Thyroid gland (tissue), 4 donors: ENCODE data around the gene TES. TPM values are rescaled to one million over a fixed set of nuclear protein-coding genes. Genes with fewer than 3 reads are reported as not detected.
A peak's percentile ranks its signal among the peaks of the same experiment; 100 is the strongest.

Experiments used
- DNase-seq, 2 donors: peaks; one replicate each; pipeline ENCODE4 v3.0.0-alpha.2; 2019
- H3K27ac ChIP-seq, 3 donors: fragments of 200-600 bp; sonication (generic); 1 replicate in 2 of 3; 2 replicates in 1 of 3; pipeline ENCODE4 v1.5.1; 2016 to 2019; ENCODE audit warnings: mild to moderate bottlenecking in 1 of 3, moderate library complexity in 1 of 3
- H3K27me3 ChIP-seq: fragments of 200-600 bp; sonication (generic); one replicate; pipeline ENCODE4 v1.5.1; 2019
- H3K36me3 ChIP-seq, 2 donors: fragments of 200-600 bp; sonication (generic); one replicate each; pipeline ENCODE4 v1.5.1; 2016 to 2019
- H3K4me1 ChIP-seq, 2 donors: fragments of 200-600 bp; sonication (generic); one replicate each; pipeline ENCODE4 v1.5.1; 2017 to 2019
- H3K4me3 ChIP-seq, 3 donors: fragments of 200-600 bp; sonication (generic); replicated peaks in 1 of 3; 1 replicate in 2 of 3; 2 replicates in 1 of 3; pipeline ENCODE4 v1.5.1; 2016; ENCODE audit warnings: mild to moderate bottlenecking in 1 of 3
- H3K9me3 ChIP-seq: fragments of 200-600 bp; sonication (generic); one replicate; pipeline ENCODE4 v1.5.1; 2017
- CTCF ChIP-seq, 6 experiments: fragments of 200-600 bp in 3 of 6; fragments of 450-650 bp in 3 of 6; sonication (generic) in 3 of 6; IDR thresholded peaks; one replicate each; pipeline ENCODE4 v1.5.1; 2016 to 2019; ENCODE audit warnings: antibody characterized with exemption in 6 of 6, mild to moderate bottlenecking in 2 of 6, inconsistent platforms in 1 of 6, moderate library complexity in 1 of 6
- POLR2A ChIP-seq, 2 donors: fragments of 450-650 bp; IDR thresholded peaks; one replicate each; pipeline ENCODE4 v1.6.1; 2017; ENCODE audit warnings: antibody characterized with exemption in 2 of 2, mild to moderate bottlenecking in 2 of 2, moderate library complexity in 1 of 2
- WGBS, 2 donors: methylation state at CpG; one replicate each; pipeline ENCODE4 v1.1.5; 2017; 5-methylcytosine and 5-hydroxymethylcytosine counted together
- intact Hi-C: fragments of 100-400 bp; cut with DNase I; formaldehyde crosslinking; loops from one replicate; pipeline ENCODE4 v1.15.1; 2023
- total RNA-seq, 4 donors: library from RNA; depleted of rRNA; stranded (reverse); fragments of >200 nt; gene quantifications; one replicate each; pipeline ENCODE4 v1.2.3, GENCODE V29; 2016

TES gene
- total RNA-seq, result 100 to 1,000 TPM; 148 to 177 (median 158) TPM

GRCh38 chr7:116210345-116211005 lies at the start of gene TES:
Gene TES, plus strand, starts transcription at chr7:116210539. Its CDS starts 169 bp downstream, at chr7:116210708.
- Histone ChIP-seq H3K4me3 (peak within 1 kb of the TSS; percentile 19 to 63 (median 47)), H3K36me3 (no peaks in the 10 kb centered on the region), H3K27me3 (no peaks in the 10 kb centered on the region), H3K27ac (peak within 1 kb of the TSS; percentile 88 to 97 (median 94)), H3K4me1 (peaks cover 28 to 36% of the 10 kb centered on the region in 2 donors), H3K9me3 (no peaks in the 10 kb centered on the region)
- intact Hi-C loops, result no loop called here
- WGBS, 2 donors, result 0% methylated on average over 10 to 19 of the region's 83 CpGs
- DNase-seq, result peak; percentile 83 to 87
- no peak for TF ChIP-seq CTCF (IDR thresholded peaks at IDR 0.05)
- TF ChIP-seq POLR2A (IDR thresholded peaks at IDR 0.05), result peak; percentile 84 to 95

GRCh38 chr7:116161728-116162127 lies 48.6 kb upstream of the TES start:
- DNase-seq, result peak; percentile 36 to 50
- Histone ChIP-seq H3K27ac (peak overlapping the region; percentile 26 to 77 (median 67)), H3K9me3 (no peaks in the 10 kb centered on the region), H3K4me3 (no peak overlapping the region), H3K36me3 (no peaks in the 10 kb centered on the region), H3K4me1 (peaks cover 9 to 13% of the 10 kb centered on the region in 2 donors), H3K27me3 (no peaks in the 10 kb centered on the region)
- intact Hi-C loops, result no loop called here
- no peak for TF ChIP-seq CTCF (IDR thresholded peaks at IDR 0.05)
- peak in 1 of 2 donors; percentile 33 for TF ChIP-seq POLR2A (IDR thresholded peaks at IDR 0.05)

- no peak for DNase-seq
- Histone ChIP-seq H3K27me3 (no peaks in the 10 kb centered on the region), H3K9me3 (no peaks in the 10 kb centered on the region), H3K4me1 (peaks cover 9 to 13% of the 10 kb centered on the region in 2 donors), H3K36me3 (no peaks in the 10 kb centered on the region), H3K27ac (peak overlapping the region; percentile 26 to 77 (median 67)), H3K4me3 (no peak overlapping the region)
- TF ChIP-seq POLR2A (IDR thresholded peaks at IDR 0.05) (no peak), CTCF (IDR thresholded peaks at IDR 0.05) (no peak)
- intact Hi-C loops, result no loop called here
Observed at GRCh38 chr7:116162254-116162653, 48.1 kb upstream of the TES start.

GRCh38 chr7:116162992-116163391 lies 47.3 kb upstream of the TES start:
- no peak for DNase-seq
- Histone ChIP-seq H3K9me3 (no peaks in the 10 kb centered on the region), H3K27ac (peak overlapping the region in 1 of 3 donors; percentile 77), H3K4me1 (peaks cover 9 to 13% of the 10 kb centered on the region in 2 donors), H3K36me3 (no peaks in the 10 kb centered on the region), H3K27me3 (no peaks in the 10 kb centered on the region), H3K4me3 (no peak overlapping the region)
- TF ChIP-seq CTCF (IDR thresholded peaks at IDR 0.05) (peak in 2 of 6 experiments; percentile 21 to 33), POLR2A (IDR thresholded peaks at IDR 0.05) (no peak)
- intact Hi-C loops, result no loop called here

- intact Hi-C loops, result no loop called here
- 93 to 94% methylated on average over 2 of the region's 2 CpGs for WGBS, 2 donors
- DNase-seq, result no peak
Observed at GRCh38 chr7:116164552-116165306, 45.6 kb upstream of the TES start.

More at GRCh38 chr7:116164552-116165306, 45.6 kb upstream of the TES start:
- peaks cover 11 to 13% of the 10 kb centered on the region in 2 donors for H3K4me1 ChIP-seq
- no peaks in the 10 kb centered on the region for H3K27me3 ChIP-seq
- no peaks in the 10 kb centered on the region for H3K9me3 ChIP-seq
- H3K4me3 ChIP-seq, result no peak overlapping the region
- no peaks in the 10 kb centered on the region for H3K36me3 ChIP-seq
- no peak for TF ChIP-seq CTCF (IDR thresholded peaks at IDR 0.05)
- no peak for TF ChIP-seq POLR2A (IDR thresholded peaks at IDR 0.05)
- H3K27ac ChIP-seq, result no peak overlapping the region
